GM18526 (cell line): ENCODE data around the gene CASP8.

ENCODE experiments used
- POLR2A ChIP-seq: IDR thresholded peaks from 3 replicates; pipeline ENCODE4 v1.6.1; 2011; ENCODE audit not compliant: insufficient read length; ENCODE audit errors: extremely low read depth

CASP8 gene

GRCh38 chr2:201234663-201235135 is 25.6 kb upstream of the CASP8 start:
- no peak for TF ChIP-seq POLR2A

- no peak for TF ChIP-seq POLR2A
These were observed 24.2 kb upstream of the CASP8 start for GRCh38 chr2:201235860-201236811.

GRCh38 chr2:201237486-201238123 is 22.7 kb upstream of the CASP8 start:
- no peak for TF ChIP-seq POLR2A

- TF ChIP-seq POLR2A, result no peak
These were observed 17.6 kb upstream of the CASP8 start for GRCh38 chr2:201242571-201243277.

GRCh38 chr2:201244829-201245228 is 15.5 kb upstream of the CASP8 start:
- no peak for TF ChIP-seq POLR2A

- TF ChIP-seq POLR2A, result no peak
These were observed 14.1 kb upstream of the CASP8 start for GRCh38 chr2:201246280-201246679.

- TF ChIP-seq POLR2A, result no peak
These were observed 12.0 kb upstream of the CASP8 start for GRCh38 chr2:201248288-201248844.

GRCh38 chr2:201249889-201250288 is 10.4 kb upstream of the CASP8 start:
- no peak for TF ChIP-seq POLR2A

GRCh38 chr2:201250741-201251140 is 9.6 kb upstream of the CASP8 start:
- TF ChIP-seq POLR2A, result no peak

GRCh38 chr2:201254081-201254730 is 6.1 kb upstream of the CASP8 start:
- no peak for TF ChIP-seq POLR2A

- no peak for TF ChIP-seq POLR2A
These were observed 4.8 kb upstream of the CASP8 start for GRCh38 chr2:201255408-201256033.

- no peak for TF ChIP-seq POLR2A
These were observed 4.3 kb upstream of the CASP8 start for GRCh38 chr2:201256082-201256481.

GRCh38 chr2:201257381-201257955 is 2.9 kb upstream of the CASP8 start:
- TF ChIP-seq POLR2A, result no peak

GRCh38 chr2:201257956-201258665 is 2.2 kb upstream of the CASP8 start:
- no peak for TF ChIP-seq POLR2A
